Suprapubic skin (tissue), 3 donors: ENCODE results near the gene ATG4C.

ENCODE experiments used
- POLR2A ChIP-seq, 2 donors: fragments of 450-650 bp; IDR thresholded peaks; one replicate each; pipeline ENCODE4 v1.6.1; 2017; ENCODE audit warnings: antibody characterized with exemption in 2 of 2, mild to moderate bottlenecking in 2 of 2, moderate library complexity in 2 of 2
- TF ChIP-seq, protein P1 (sequence below), 2 donors: fragments of 200-600 bp in 1 of 2; fragments of 450-650 bp in 1 of 2; sonication (generic) in 1 of 2; IDR thresholded peaks; one replicate each; pipeline ENCODE4 v1.5.1; 2016 to 2019; ENCODE audit warnings: antibody characterized with exemption in 2 of 2, mild to moderate bottlenecking in 1 of 2, moderate library complexity in 1 of 2

DNA sequence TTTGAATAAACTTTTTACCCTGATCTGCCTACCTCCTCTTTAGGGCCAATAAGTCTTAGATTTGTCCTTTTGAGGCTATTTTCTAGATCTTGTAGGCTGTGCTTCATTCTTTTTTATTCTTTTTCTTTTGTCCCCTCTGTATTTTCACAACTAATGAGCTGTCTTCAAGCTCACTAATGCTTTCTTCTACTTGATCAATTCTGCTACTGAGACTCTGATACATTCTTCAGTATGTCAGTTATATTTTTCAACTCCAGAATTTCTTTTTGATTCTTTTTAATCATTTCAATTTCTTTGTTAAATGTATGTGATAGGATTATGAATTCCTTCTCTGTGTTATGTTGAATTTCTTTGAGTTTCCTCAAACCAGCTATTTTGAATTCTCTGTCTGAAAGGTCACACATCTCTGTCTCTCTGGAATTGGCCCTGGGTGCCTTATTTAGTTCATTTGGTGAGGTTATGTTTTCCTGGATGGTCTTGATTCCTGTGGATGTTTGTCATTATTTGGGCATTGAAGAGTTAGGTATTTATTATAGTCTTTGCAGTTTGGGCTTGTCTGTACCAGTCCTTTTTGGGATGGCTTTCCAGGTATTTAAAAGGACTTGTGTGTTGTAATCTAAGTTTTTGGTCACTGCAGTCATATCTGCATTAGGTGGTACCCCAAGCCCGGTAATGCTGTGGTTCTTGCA is 11.2 kb upstream of the ATG4C start:
- TF ChIP-seq, protein P1, sequence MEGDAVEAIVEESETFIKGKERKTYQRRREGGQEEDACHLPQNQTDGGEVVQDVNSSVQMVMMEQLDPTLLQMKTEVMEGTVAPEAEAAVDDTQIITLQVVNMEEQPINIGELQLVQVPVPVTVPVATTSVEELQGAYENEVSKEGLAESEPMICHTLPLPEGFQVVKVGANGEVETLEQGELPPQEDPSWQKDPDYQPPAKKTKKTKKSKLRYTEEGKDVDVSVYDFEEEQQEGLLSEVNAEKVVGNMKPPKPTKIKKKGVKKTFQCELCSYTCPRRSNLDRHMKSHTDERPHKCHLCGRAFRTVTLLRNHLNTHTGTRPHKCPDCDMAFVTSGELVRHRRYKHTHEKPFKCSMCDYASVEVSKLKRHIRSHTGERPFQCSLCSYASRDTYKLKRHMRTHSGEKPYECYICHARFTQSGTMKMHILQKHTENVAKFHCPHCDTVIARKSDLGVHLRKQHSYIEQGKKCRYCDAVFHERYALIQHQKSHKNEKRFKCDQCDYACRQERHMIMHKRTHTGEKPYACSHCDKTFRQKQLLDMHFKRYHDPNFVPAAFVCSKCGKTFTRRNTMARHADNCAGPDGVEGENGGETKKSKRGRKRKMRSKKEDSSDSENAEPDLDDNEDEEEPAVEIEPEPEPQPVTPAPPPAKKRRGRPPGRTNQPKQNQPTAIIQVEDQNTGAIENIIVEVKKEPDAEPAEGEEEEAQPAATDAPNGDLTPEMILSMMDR (IDR thresholded peaks at IDR 0.05): no peak
- no peak for TF ChIP-seq POLR2A (IDR thresholded peaks at IDR 0.05)
